Erythroblast (primary cell): ENCODE measurements around the gene LGR4.

Source experiments
- GATA1 ChIP-seq: IDR thresholded peaks from 2 replicates; pipeline ENCODE4 v1.6.1; 2011; ENCODE audit warnings: low read depth, mild to moderate bottlenecking, control low read depth, low read length, moderate library complexity
- POLR2A ChIP-seq: IDR thresholded peaks from 2 replicates; pipeline ENCODE4 v1.6.1; 2011; ENCODE audit warnings: mild to moderate bottlenecking, low read length

GRCh38 chr11:27514076-27514475 lies 41.5 kb upstream of the LGR4 start:
- no peak for TF ChIP-seq POLR2A
- TF ChIP-seq GATA1, result no peak
